OCI-LY3 (cell line): ENCODE results near the gene MAN2A2.

Experiments used
- EZH2phosphoT487 ChIP-seq: fragments of 200-600 bp; shearing (Covaris generic); IDR thresholded peaks from 2 replicates; pipeline ENCODE4 v1.6.1; 2018; ENCODE audit warnings: antibody characterized with exemption, mixed run types, low read depth
- TF ChIP-seq, protein P1 (sequence below): fragments of 200-600, 300-600 bp; sonication (generic); IDR thresholded peaks from 2 replicates; pipeline ENCODE4 v1.5.1; 2014; ENCODE audit warnings: antibody characterized with exemption, low read length, low read depth

DNA sequence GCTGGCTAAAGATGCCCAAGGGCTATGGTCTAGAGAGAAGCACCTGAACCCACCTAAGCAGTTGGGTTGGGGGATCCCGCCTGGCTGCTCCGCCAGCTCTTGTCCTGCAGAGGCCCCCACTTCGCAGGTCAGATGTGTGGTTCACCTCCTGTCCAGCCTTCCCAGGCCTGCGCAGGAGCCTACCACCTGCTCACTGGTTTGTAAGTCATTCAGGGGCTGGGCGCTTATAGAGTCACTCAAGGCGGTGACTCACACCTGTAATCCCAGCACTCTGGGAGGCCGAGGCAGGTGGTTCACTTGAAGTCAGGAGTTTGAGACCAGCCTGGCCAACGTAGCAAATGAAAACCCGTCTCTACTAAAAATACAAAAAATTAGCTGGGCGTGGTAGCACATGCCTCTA is 38.6 kb upstream of the MAN2A2 start:
- TF ChIP-seq, protein P1, sequence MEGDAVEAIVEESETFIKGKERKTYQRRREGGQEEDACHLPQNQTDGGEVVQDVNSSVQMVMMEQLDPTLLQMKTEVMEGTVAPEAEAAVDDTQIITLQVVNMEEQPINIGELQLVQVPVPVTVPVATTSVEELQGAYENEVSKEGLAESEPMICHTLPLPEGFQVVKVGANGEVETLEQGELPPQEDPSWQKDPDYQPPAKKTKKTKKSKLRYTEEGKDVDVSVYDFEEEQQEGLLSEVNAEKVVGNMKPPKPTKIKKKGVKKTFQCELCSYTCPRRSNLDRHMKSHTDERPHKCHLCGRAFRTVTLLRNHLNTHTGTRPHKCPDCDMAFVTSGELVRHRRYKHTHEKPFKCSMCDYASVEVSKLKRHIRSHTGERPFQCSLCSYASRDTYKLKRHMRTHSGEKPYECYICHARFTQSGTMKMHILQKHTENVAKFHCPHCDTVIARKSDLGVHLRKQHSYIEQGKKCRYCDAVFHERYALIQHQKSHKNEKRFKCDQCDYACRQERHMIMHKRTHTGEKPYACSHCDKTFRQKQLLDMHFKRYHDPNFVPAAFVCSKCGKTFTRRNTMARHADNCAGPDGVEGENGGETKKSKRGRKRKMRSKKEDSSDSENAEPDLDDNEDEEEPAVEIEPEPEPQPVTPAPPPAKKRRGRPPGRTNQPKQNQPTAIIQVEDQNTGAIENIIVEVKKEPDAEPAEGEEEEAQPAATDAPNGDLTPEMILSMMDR, result no peak
- TF ChIP-seq EZH2phosphoT487, result no peak
